Liver (tissue), 9 donors: Measurements from ENCODE around the gene TAF6. TPM values are rescaled to one million over a fixed set of nuclear protein-coding genes. Genes with fewer than 3 reads are reported as not detected.

Source experiments
- DNase-seq: peaks from one replicate; pipeline ENCODE4 v3.0.0-alpha.2; 2017; ENCODE audit warnings: low spot score
- H3K27ac ChIP-seq, 2 donors: one replicate each; pipeline ENCODE4 v1.7.0; 2013; ENCODE audit warnings: inconsistent platforms in 2 of 2, low read length in 2 of 2, control low read depth in 1 of 2, low read depth in 1 of 2, mild to moderate bottlenecking in 1 of 2
- H3K27me3 ChIP-seq, 4 donors: one replicate each; pipeline versions ENCODE4 v1.6.1 to v1.7.0; 2013; ENCODE audit warnings: low read length in 3 of 4, inconsistent platforms in 1 of 4, mild to moderate bottlenecking in 1 of 4, moderate library complexity in 1 of 4; ENCODE audit not compliant: control insufficient read depth in 4 of 4, insufficient read depth in 4 of 4
- H3K36me3 ChIP-seq, 4 donors: one replicate each; pipeline versions ENCODE4 v1.6.1 to v1.7.0; 2013; ENCODE audit warnings: low read length in 3 of 4, mild to moderate bottlenecking in 3 of 4, low read depth in 1 of 4, moderate library complexity in 1 of 4; ENCODE audit not compliant: control insufficient read depth in 4 of 4, insufficient read depth in 3 of 4
- H3K4me1 ChIP-seq, 4 donors: one replicate each; pipeline versions ENCODE4 v1.6.1 to v1.7.0; 2013; ENCODE audit warnings: low read length in 3 of 4, mild to moderate bottlenecking in 3 of 4, moderate library complexity in 1 of 4; ENCODE audit not compliant: control insufficient read depth in 4 of 4, insufficient read depth in 4 of 4
- H3K4me3 ChIP-seq, 3 donors: one replicate each; pipeline versions ENCODE4 v1.6.1 to v1.7.0; 2013; ENCODE audit warnings: low read length in 3 of 3, control low read depth in 1 of 3, low read depth in 1 of 3, mild to moderate bottlenecking in 1 of 3
- H3K9ac ChIP-seq, 2 donors: one replicate each; pipeline ENCODE4 v1.7.0; 2013; ENCODE audit warnings: low read length in 2 of 2, mild to moderate bottlenecking in 2 of 2, moderate library complexity in 2 of 2, control low read depth in 1 of 2, low read depth in 1 of 2
- H3K9me3 ChIP-seq, 4 donors: one replicate each; pipeline versions ENCODE4 v1.6.1 to v1.7.0; 2013; ENCODE audit warnings: low read length in 3 of 4; ENCODE audit not compliant: control insufficient read depth in 4 of 4
- CTCF ChIP-seq: fragments of 150-350 bp; IDR thresholded peaks from 2 replicates; pipeline ENCODE4 v1.5.1; 2017; ENCODE audit warnings: improper control_type of control experiment, low read depth, low read length; ENCODE audit not compliant: missing input control
- EGR1 ChIP-seq, 2 donors: IDR thresholded peaks; 2 replicates each; pipeline ENCODE4 v1.6.1; 2016 to 2018; ENCODE audit warnings: antibody characterized with exemption in 2 of 2, low read depth in 2 of 2
- FOXA1 ChIP-seq: IDR thresholded peaks from 2 replicates; pipeline ENCODE4 v1.6.1; 2016; ENCODE audit warnings: antibody characterized with exemption
- FOXA2 ChIP-seq: IDR thresholded peaks from 2 replicates; pipeline ENCODE4 v1.6.1; 2016; ENCODE audit warnings: antibody characterized with exemption
- HNF4A ChIP-seq, 2 donors: conservative IDR thresholded peaks; 2 replicates each; pipeline ENCODE4 v1.6.1; 2016; ENCODE audit warnings: antibody characterized with exemption in 2 of 2, mild to moderate bottlenecking in 2 of 2
- HNF4G ChIP-seq: IDR thresholded peaks from 2 replicates; pipeline ENCODE4 v1.6.1; 2016; ENCODE audit warnings: antibody characterized with exemption
- JUND ChIP-seq, 2 donors: IDR thresholded peaks; 2 replicates each; pipeline ENCODE4 v1.6.1; 2016; ENCODE audit warnings: antibody characterized with exemption in 2 of 2
- MAX ChIP-seq: IDR thresholded peaks from 2 replicates; pipeline ENCODE4 v1.6.1; 2016; ENCODE audit warnings: antibody characterized with exemption
- RAD21 ChIP-seq, 2 donors: IDR thresholded peaks; 2 replicates each; pipeline ENCODE4 v1.6.1; 2016; ENCODE audit warnings: antibody characterized with exemption in 2 of 2, mild to moderate bottlenecking in 2 of 2
- REST ChIP-seq: IDR thresholded peaks from 2 replicates; pipeline ENCODE4 v1.6.1; 2016; ENCODE audit warnings: antibody characterized with exemption, mild to moderate bottlenecking
- RXRA ChIP-seq, 2 donors: IDR thresholded peaks; 2 replicates each; pipeline ENCODE4 v1.6.1; 2017 to 2018; ENCODE audit warnings: antibody characterized with exemption in 2 of 2, mild to moderate bottlenecking in 1 of 2
- SP1 ChIP-seq: IDR thresholded peaks from 2 replicates; pipeline ENCODE4 v1.6.1; 2018; ENCODE audit warnings: antibody characterized with exemption, mild to moderate bottlenecking
- YY1 ChIP-seq: IDR thresholded peaks from 2 replicates; pipeline ENCODE4 v1.6.1; 2016; ENCODE audit warnings: antibody characterized with exemption, mild to moderate bottlenecking
- ZBTB33 ChIP-seq: IDR thresholded peaks from 2 replicates; pipeline ENCODE4 v1.6.1; 2016; ENCODE audit warnings: antibody characterized with exemption
- WGBS: extraction: QIAGEN DNeasy Blood & Tissue Kit; methylation state at CpG from one replicate; pipeline ENCODE4 v1.1.7; 2013; 5-methylcytosine and 5-hydroxymethylcytosine counted together
- polyA plus RNA-seq, 2 donors: library from polyadenylated mRNA; stranded (reverse) in 1 of 2; unstranded in 1 of 2; fragments of 200-250 nt in 1 of 2; fragments of >200 nt in 1 of 2; fragmentation: Nextera tagmentation in 1 of 2; extraction: Ambion mirVana in 1 of 2; gene quantifications; one replicate each; pipeline versions ENCODE4 v1.2.1 to v1.2.3, GENCODE V29; 2013 to 2015
- total RNA-seq, 2 donors: library from RNA; depleted of rRNA; stranded (reverse); fragments of >200 nt; gene quantifications; one replicate each; pipeline ENCODE4 v1.2.3, GENCODE V29; 2014
- donor health status: healthy.
- donor health status: healthy.
- donor health status: healthy.
- donor health status: healthy.
- donor health status: healthy.

The TAF6 gene
- total and polyA plus RNA-seq, 4 donors: 8.9 to 17.9 (median 16.2) TPM

- H3K9me3 ChIP-seq: no peaks in the 10 kb centered on the region
- peaks cover 3 to 17% (median 10%) of the 10 kb centered on the region in 4 donors for H3K4me1 ChIP-seq
- H3K9ac ChIP-seq: peak overlapping the region in 1 of 2 donors; percentile 35
- TF ChIP-seq MAX (no peak), JUND (IDR thresholded peaks at IDR 0.05) (no peak), ZBTB33 (no peak), YY1 (no peak), REST (no peak), FOXA1 (no peak), EGR1 (IDR thresholded peaks at IDR 0.05; ENCODE audit: low read depth in 2 of 2) (no peak), FOXA2 (no peak), HNF4A (conservative IDR thresholded peaks at IDR 0.05) (no peak), RXRA (IDR thresholded peaks at IDR 0.05) (no peak), SP1 (no peak), CTCF (no peak), RAD21 (IDR thresholded peaks at IDR 0.05) (no peak), HNF4G (no peak)
- 90% methylated on average over 16 of the region's 16 CpGs for WGBS
- no peak overlapping the region for H3K4me3 ChIP-seq
- peaks cover 2 to 30% (median 11%) of the 10 kb centered on the region in 4 donors for H3K36me3 ChIP-seq
- peak overlapping the region; percentile 79 to 92 for H3K27ac ChIP-seq
- DNase-seq: no peak
- H3K27me3 ChIP-seq: no peaks in the 10 kb centered on the region
Observed at GRCh38 chr7:100156331-100157068, 37.3 kb upstream of the TAF6 start.
